ENCODE results near the gene TRPM3. TPM values are rescaled to one million over a fixed set of nuclear protein-coding genes. Genes with fewer than 3 reads are reported as not detected.

The TRPM3 gene
- total and polyA plus RNA-seq, 2 of the 13 experiments (the other 11 are each of a cell fraction or from before 2014, with no cell fraction given), result not detected

GRCh38 chr9:71090896-71091295 lies 30.5 kb downstream of the TRPM3 start:
- POLR2A ChIA-PET, result no interaction called here
- no peak for TF ChIP-seq SP1 (IDR thresholded peaks at IDR 0.05)
- TF ChIP-seq SP1 (CRISPR knock-in tag; IDR thresholded peaks at IDR 0.05), result no peak
- no peak for TF ChIP-seq SMARCC2 (IDR thresholded peaks at IDR 0.05)
- no peak for TF ChIP-seq ZNF703 (CRISPR knock-in tag; IDR thresholded peaks at IDR 0.05; ENCODE audit: borderline replicate concordance)
- no peak for TF ChIP-seq TARDBP (CRISPR knock-in tag; IDR thresholded peaks at IDR 0.05)
- TF ChIP-seq SNAPC4 (CRISPR knock-in tag; IDR thresholded peaks at IDR 0.05), result no peak
- no peak for TF ChIP-seq ZNF274 (CRISPR knock-in tag; IDR thresholded peaks at IDR 0.05)
- TF ChIP-seq ZKSCAN5 (CRISPR knock-in tag; IDR thresholded peaks at IDR 0.05), result no peak
- TF ChIP-seq ZBTB20 (CRISPR knock-in tag; IDR thresholded peaks at IDR 0.05; ENCODE audit: borderline replicate concordance, low read depth), result no peak
- no peak for TF ChIP-seq KLF13 (CRISPR knock-in tag; IDR thresholded peaks at IDR 0.05)
- no peak for TF ChIP-seq ZBED4 (CRISPR knock-in tag; IDR thresholded peaks at IDR 0.05; ENCODE audit: borderline replicate concordance)
- no peak for TF ChIP-seq IKZF4 (CRISPR knock-in tag; IDR thresholded peaks at IDR 0.05; ENCODE audit: borderline replicate concordance, low read depth, not compliant biosample characterization)
- TF ChIP-seq MTF2 (CRISPR knock-in tag; IDR thresholded peaks at IDR 0.05; ENCODE audit: borderline replicate concordance), result no peak
- no peak for TF ChIP-seq TRIM22 (IDR thresholded peaks at IDR 0.05)
- TF ChIP-seq ZNF333 (CRISPR knock-in tag; IDR thresholded peaks at IDR 0.05; ENCODE audit: borderline replicate concordance), result no peak
- FAIRE-seq, result no peak

More at GRCh38 chr9:71090896-71091295, 30.5 kb downstream of the TRPM3 start:
- no peaks in the 10 kb centered on the region; the same call in 1 of the 2 replicates for H4K20me1 ChIP-seq (ENCODE audit: insufficient read depth, low read length)
- H3K27me3 ChIP-seq (ENCODE audit: control insufficient read depth in 1 of 2, insufficient read depth in 2 of 2, low read length in 2 of 2), result no peaks in the 10 kb centered on the region
- CTCF ChIA-PET (ENCODE audit: low intra/inter-chr PET ratio, low total read pairs), result no interaction called here
- intact Hi-C loops (cut with micrococcal nuclease; ENCODE audit: unreplicated experiment), result no loop called here
- DNase-seq (ENCODE audit: low spot score), result no peak
- no peak overlapping the region for H3K4me3 ChIP-seq (replicated peaks in 1 of 3; ENCODE audit: insufficient read depth in 1 of 3, low read depth in 2 of 3, low read length in 3 of 3)
- no peaks in the 10 kb centered on the region for H3K79me2 ChIP-seq (ENCODE audit: insufficient read depth, low read length)
- no TSS peak for BruUV-seq (replicated peaks)
- H3K27ac ChIP-seq (ENCODE audit: extremely low read length, insufficient read depth, low read length), result no peak overlapping the region
- H3K4me2 ChIP-seq (ENCODE audit: low read depth, low read length), result no peak overlapping the region
- no peaks in the 10 kb centered on the region for H3K36me3 ChIP-seq (replicated peaks in 1 of 2; ENCODE audit: control insufficient read depth in 1 of 2, insufficient read depth in 2 of 2, low read length in 2 of 2)
- ATAC-seq, result no peak
- no peak overlapping the region for H3K9ac ChIP-seq (ENCODE audit: insufficient read depth, low read depth, low read length)
- in situ Hi-C loops (cut with HindIII; ENCODE audit: extremely low pct_ligation_motif_present, low pct_unique_long_range_greater_than_20kb), result no loop called here
- no peaks in the 10 kb centered on the region for H3K9me3 ChIP-seq (ENCODE audit: low read length)
- H3K4me1 ChIP-seq (ENCODE audit: insufficient read depth, low read length), result peaks cover 17% of the 10 kb centered on the region
- no peak overlapping the region for H2AFZ ChIP-seq (ENCODE audit: low read length)

Data from HepG2 (cell line).